Esophagus squamous epithelium (tissue), 5 donors: ENCODE data around the gene FCRL2. TPM values are rescaled to one million over a fixed set of nuclear protein-coding genes. Genes with fewer than 3 reads are reported as not detected.

Experiments
- DNase-seq: peaks from one replicate; lab custom pipeline; 2025; lab: John Stamatoyannopoulos, UW
- H3K27ac ChIP-seq, 4 donors: fragments of 200-600 bp; sonication (generic); one replicate each; pipeline ENCODE4 v1.5.1; 2016 to 2019; ENCODE audit warnings: mild to moderate bottlenecking in 1 of 4
- H3K27me3 ChIP-seq, 4 donors: fragments of 200-600 bp; sonication (generic); 1 replicate in 3 of 4; 2 replicates in 1 of 4; pipeline versions ENCODE4 v1.5.1 to v1.6.0; 2017 to 2021; ENCODE audit warnings: antibody characterized with exemption in 1 of 4
- H3K36me3 ChIP-seq, 3 donors: fragments of 200-600 bp; sonication (generic); one replicate each; pipeline ENCODE4 v1.5.1; 2016 to 2019
- H3K4me1 ChIP-seq, 3 donors: fragments of 200-600 bp; sonication (generic); one replicate each; pipeline ENCODE4 v1.5.1; 2017 to 2019
- H3K4me3 ChIP-seq, 4 donors: fragments of 200-600 bp; sonication (generic); 1 replicate in 3 of 4; 2 replicates in 1 of 4; pipeline ENCODE4 v1.5.1; 2016 to 2019; ENCODE audit warnings: mild to moderate bottlenecking in 2 of 4, moderate library complexity in 1 of 4
- H3K9me3 ChIP-seq, 3 donors: fragments of 200-600 bp; sonication (generic); one replicate each; pipeline ENCODE4 v1.5.1; 2016 to 2019
- CTCF ChIP-seq, 6 experiments: fragments of 450-650 bp in 4 of 6; fragments of 200-600 bp in 2 of 6; sonication (generic) in 2 of 6; IDR thresholded peaks; one replicate each; pipeline ENCODE4 v1.5.1; 2016 to 2019; ENCODE audit warnings: antibody characterized with exemption in 6 of 6, mild to moderate bottlenecking in 4 of 6, moderate library complexity in 4 of 6
- POLR2A ChIP-seq, 4 donors: fragments of 450-650 bp; IDR thresholded peaks; one replicate each; pipeline ENCODE4 v1.6.1; 2017; ENCODE audit warnings: antibody characterized with exemption in 4 of 4, mild to moderate bottlenecking in 4 of 4, moderate library complexity in 3 of 4
- WGBS, 2 donors: methylation state at CpG; one replicate each; pipeline ENCODE4 v1.1.5; 2018; 5-methylcytosine and 5-hydroxymethylcytosine counted together
- intact Hi-C: fragments of 100-400 bp; cut with DNase I; formaldehyde crosslinking; loops from one replicate; pipeline ENCODE4 v1.15.0; 2022
- total RNA-seq, 4 donors: library from RNA; depleted of rRNA; stranded (reverse); fragments of >200 nt; gene quantifications; one replicate each; pipeline ENCODE4 v1.1.0, GENCODE V29; 2016
- donor health status: DM: yes; HTN: yes; CAD: no.

Gene FCRL2
- total RNA-seq, 4 donors from 2014 or later, result 0.19 to 0.32 TPM; not detected in 2

GRCh38 chr1:157702308-157702825 is 74.6 kb downstream of the FCRL2 start:
- 65 to 72% methylated on average over 5 of the region's 5 CpGs for WGBS, 2 donors

DNA sequence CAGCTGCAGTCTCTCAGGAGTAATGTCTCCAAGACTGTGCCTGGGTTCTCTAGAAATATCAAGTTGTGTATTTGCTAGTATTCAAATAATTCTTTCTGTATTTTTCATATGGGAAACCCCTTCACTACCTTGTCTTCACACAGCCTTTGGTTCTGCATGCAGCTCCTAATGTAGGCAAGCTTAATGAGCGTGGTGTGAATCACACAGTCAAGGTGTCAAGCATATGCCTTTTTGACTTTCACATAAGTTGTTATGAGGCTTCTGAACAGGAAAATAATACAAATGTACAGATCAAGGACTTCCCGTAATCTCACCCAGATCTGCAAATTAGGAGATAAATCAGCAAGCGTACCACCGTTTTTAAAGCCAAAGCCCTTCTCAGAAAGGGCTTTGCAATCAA is 76.2 kb downstream of the FCRL2 start, which contains the start of gene FCRL3:
Gene FCRL3, minus strand, starts transcription at position 38 of the 400 bp plus-strand sequence. CDS start 280 bp downstream, outside the sequence.
- no peak for DNase-seq
- intact Hi-C loops, result no loop called here
- Histone ChIP-seq H3K27me3 (no peaks in the 10 kb centered on the region), H3K27ac (no peak within 1 kb of the TSS), H3K9me3 (no peaks in the 10 kb centered on the region), H3K36me3 (no peaks in the 10 kb centered on the region), H3K4me3 (no peak within 1 kb of the TSS), H3K4me1 (no peaks in the 10 kb centered on the region)
- 75 to 77% methylated on average over 4 of the region's 4 CpGs for WGBS, 2 donors
- TF ChIP-seq CTCF (IDR thresholded peaks at IDR 0.05), result no peak
- TF ChIP-seq POLR2A (IDR thresholded peaks at IDR 0.05), result no peak

More at GRCh38 chr1:157702308-157702825, 74.6 kb downstream of the FCRL2 start:
- Histone ChIP-seq H3K27me3 (no peaks in the 10 kb centered on the region), H3K9me3 (no peaks in the 10 kb centered on the region), H3K36me3 (no peaks in the 10 kb centered on the region), H3K27ac (no peak overlapping the region), H3K4me3 (no peak overlapping the region), H3K4me1 (no peaks in the 10 kb centered on the region)
- no peak for DNase-seq
- intact Hi-C loops, result no loop called here
- TF ChIP-seq POLR2A (IDR thresholded peaks at IDR 0.05), result no peak
- no peak for TF ChIP-seq CTCF (IDR thresholded peaks at IDR 0.05)

DNA sequence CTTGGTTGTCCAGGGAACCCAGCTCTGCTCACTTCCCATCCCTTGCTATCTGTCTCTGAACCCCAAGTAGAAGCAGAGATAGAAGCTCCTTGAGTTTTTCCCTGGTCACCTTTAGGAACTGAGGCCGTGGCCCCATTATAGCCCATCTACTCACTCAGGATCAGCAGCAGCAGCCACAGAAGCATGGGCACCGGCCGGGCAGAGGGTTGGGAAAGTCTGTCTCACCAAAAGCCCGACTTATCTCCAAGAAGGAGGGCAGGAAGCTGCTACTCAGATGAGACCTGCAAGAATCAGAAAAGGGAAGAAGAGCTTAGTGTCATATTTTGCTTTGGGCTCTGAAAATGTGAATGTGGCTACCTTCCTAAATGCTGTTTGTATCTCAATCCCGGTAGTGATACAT is 76.6 kb downstream of the FCRL2 start:
- intact Hi-C loops, result no loop called here
- no peaks in the 10 kb centered on the region for H3K4me1 ChIP-seq
- WGBS, 2 donors, result 57 to 79% methylated on average over 2 to 5 of the region's 5 CpGs
- H3K36me3 ChIP-seq, result no peaks in the 10 kb centered on the region
- H3K27me3 ChIP-seq, result no peaks in the 10 kb centered on the region
- H3K9me3 ChIP-seq, result no peaks in the 10 kb centered on the region
- no peak for DNase-seq
- TF ChIP-seq POLR2A (IDR thresholded peaks at IDR 0.05), result no peak
- H3K4me3 ChIP-seq, result no peak overlapping the region
- no peak overlapping the region for H3K27ac ChIP-seq

DNA sequence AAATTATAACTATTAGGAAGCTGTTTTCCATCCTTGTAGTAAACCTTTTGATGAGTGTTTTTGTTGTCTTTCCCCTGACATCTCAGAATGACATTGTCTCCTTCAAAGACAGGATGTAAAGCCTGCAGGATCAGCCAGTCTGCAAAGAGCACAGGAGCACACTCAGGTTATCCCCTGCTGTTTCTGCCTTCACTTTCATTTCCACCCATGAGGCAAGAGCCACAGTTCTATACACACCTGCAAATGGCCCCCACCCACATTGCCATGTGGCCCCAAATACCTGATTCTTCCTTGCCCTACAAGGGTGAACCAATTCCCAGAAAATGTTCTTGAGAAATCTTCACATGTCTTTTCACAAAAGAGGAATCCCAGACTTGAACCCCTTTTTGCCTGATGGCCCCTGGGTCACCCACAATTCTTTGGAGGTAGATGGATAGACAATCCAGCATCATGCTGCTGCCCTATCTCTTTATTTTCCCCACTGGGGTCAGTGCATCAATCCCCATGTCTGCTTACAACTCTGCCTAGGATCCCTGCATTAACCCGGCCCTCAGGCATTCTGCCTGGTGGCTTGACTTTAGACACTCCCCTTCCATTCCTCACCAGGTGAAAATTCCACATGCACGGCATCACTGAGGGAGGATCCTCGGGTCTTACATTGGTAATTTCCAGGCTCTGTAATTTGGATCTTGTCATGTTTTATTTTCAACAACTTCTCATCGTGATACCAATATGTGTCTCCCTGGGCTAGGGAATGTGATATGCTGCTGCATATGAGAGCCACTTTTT is 79.0 kb downstream of the FCRL2 start:
- Histone ChIP-seq H3K4me1 (no peaks in the 10 kb centered on the region), H3K27ac (no peak overlapping the region), H3K27me3 (no peaks in the 10 kb centered on the region), H3K9me3 (no peaks in the 10 kb centered on the region), H3K4me3 (no peak overlapping the region), H3K36me3 (no peaks in the 10 kb centered on the region)
- TF ChIP-seq POLR2A (IDR thresholded peaks at IDR 0.05), result no peak
- TF ChIP-seq CTCF (IDR thresholded peaks at IDR 0.05), result no peak
- DNase-seq, result no peak
- 69 to 75% methylated on average over 4 of the region's 4 CpGs for WGBS, 2 donors
- intact Hi-C loops, result no loop called here

- Histone ChIP-seq H3K27me3 (no peaks in the 10 kb centered on the region), H3K9me3 (no peaks in the 10 kb centered on the region), H3K4me3 (no peak overlapping the region), H3K36me3 (no peaks in the 10 kb centered on the region), H3K27ac (no peak overlapping the region), H3K4me1 (no peaks in the 10 kb centered on the region)
- intact Hi-C loops, result no loop called here
- WGBS, 2 donors, result 13 to 29% methylated on average over 3 of the region's 4 CpGs
- DNase-seq, result no peak
- TF ChIP-seq CTCF (IDR thresholded peaks at IDR 0.05) (no peak), POLR2A (IDR thresholded peaks at IDR 0.05) (no peak)
Measured at GRCh38 chr1:157696966-157697628, 79.8 kb downstream of the FCRL2 start.

Other genes starting within 250 kb of the FCRL2 start
- gene FCRL5, start 224.6 kb downstream of the FCRL2 start, total RNA-seq, result 1 to 10 TPM in 1 of 4 donors, under 1 TPM in 3; 0.08 to 1.6 (median 0.23) TPM
- gene FCRL4, start 179.0 kb downstream of the FCRL2 start, total RNA-seq, result not detected
- gene FCRL3, start 76.4 kb downstream of the FCRL2 start, total RNA-seq, result under 1 TPM in 2 of 4 donors, not detected in 2; 0.19 to 0.29 TPM
- not detected for gene FCRL1, start 43.0 kb upstream of the FCRL2 start, total RNA-seq
- gene CD5L, start 64.7 kb upstream of the FCRL2 start, total RNA-seq, result under 1 TPM in 1 of 4 donors, not detected in 3; 0.19 TPM
- 10 to 100 TPM in 3 of 4 donors, 1 to 10 TPM in 1; 3.6 to 18.9 (median 15.2) TPM for gene KIRREL1, start 216.5 kb upstream of the FCRL2 start, total RNA-seq